NCI-H2081 (cell line): ENCODE measurements around the gene SUN3.

Source experiments
- DNase-seq, 2 experiments: peaks; one replicate each; lab custom pipeline; 2025; lab: John Stamatoyannopoulos, UW

SUN3 gene

DNA sequence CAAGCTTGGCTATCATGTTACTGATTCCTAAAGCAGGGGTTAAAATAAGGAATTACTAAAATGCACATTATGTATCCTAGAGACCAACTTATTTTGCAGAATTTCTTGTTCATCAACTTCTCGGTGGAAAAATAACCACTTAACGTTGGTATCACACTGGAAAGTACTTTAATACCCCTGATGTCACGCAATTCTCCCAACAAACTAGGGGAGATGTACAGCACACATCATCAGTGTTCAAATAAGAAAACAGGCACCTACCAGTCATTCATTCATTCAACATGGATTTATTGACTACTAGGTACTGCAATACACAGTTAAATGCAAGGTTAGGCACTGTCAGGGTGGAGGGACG is 50.1 kb downstream of the SUN3 start:
- no peak for DNase-seq

DNA sequence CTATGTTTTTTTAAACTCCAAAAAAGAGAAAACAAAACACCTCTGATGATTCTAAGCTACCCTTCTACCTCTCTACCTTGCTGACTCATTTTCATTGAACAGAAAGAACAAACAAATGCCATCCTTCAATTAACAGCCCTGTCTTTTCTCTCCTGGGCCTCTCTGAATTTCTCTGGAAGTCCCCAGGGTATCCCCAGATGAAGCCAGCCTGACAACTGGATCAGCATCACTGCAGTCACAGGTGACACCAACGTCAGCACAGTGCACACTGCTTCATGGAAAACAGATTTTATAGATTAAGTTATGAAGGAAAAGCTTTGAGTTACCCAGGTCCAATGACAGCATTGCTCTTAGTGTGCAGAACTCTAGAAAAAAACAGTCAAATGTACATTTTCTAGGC is 55.2 kb downstream of the SUN3 start:
- DNase-seq, result no peak

DNA sequence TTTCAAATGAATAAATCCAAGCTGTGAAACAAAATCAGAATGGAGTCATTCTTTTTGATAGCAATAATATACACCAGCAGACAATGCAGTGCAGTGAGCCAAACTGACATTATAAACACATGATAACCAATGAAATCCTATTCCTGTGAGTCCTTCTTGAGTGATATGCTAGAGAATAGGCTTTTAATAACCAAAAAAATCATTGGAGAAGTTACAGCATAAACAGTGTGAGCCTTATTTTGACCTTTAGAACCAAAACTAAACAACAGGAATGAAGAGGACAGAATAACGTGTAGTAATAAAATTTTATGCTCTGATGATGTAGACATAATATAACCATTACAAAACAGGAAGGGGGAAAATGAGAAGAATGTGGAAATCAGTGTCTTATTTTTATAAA is 58.1 kb downstream of the SUN3 start:
- DNase-seq, result no peak

DNA sequence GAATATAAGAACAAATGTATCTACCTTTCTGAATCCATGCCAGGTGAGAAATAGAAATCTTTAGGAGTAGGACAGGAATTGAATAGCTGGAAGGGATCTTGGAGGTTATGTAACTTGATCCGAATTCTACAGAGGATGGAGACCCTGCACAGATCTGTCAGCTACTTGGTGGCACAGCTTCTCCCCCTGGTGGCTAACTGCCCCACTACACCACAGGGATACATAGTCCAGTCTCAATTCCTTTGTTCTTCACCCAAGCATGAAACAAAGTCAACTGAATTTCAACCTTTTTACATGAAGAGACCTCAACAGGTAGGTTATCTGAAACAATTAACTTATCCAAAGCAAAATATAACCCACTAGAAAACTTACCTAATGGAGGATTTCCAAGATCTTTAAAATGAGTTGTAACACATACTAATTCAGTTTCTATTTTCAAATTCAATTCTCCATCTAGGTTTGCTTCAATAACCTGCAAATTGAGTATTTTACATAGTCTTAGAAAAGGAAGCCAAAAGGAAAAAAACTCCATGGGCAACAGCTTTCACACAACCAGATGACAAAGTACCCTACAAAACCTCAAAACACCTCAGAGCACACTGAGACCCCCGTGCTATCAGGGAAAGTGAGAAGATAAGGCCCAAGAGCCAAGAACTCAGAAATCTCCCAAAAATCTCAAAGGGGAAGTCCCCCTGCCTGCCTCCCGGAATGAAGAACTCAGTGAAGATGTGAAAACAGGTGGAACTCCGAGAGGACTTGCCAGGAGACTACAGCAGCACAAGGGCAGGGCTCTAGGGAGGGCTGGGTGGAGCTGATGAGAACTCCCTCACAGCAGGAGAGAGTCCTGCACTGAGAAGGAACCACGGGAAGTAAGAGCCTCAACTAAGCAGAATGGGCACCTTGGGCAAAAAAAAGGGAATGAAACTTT is 59.8 kb downstream of the SUN3 start:
- peak; percentile 69 for DNase-seq

DNA sequence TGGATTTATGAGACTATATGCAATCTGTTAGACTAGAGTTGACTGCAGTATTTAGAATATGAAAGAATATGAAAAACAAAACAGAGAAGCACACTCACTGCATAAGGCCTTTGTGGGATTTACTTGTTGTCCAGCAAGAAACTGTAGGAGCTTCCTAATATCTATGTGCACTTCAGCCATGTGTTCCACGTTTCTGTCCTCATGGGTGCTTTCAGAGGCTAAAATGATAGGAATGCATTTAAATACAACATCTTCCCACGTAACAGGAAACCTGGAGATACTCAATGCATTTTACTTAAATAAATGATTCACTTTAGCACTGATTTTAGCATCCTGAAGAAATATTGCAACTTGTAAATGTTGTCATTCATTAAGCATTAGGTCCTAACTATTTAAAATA is 61.2 kb downstream of the SUN3 start:
- no peak for DNase-seq

DNA sequence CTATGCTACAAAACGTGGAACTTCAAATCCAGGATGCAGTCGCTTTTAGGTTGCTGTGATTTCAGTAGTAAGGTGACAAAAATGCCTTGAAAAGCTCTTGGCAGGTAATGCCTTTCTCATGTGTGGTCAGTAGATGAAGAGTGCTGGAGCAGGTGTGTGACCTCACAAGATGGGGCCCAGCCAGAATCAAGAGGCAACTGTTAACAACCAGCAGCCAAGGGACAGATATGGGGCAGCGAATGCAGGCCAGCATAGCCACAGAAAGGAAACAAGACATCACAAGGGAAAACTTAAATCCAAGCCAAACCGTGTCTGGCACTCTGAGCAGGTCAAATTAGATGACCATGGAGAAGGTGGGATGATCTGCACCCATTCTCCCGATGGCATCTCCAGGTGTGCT is 61.8 kb downstream of the SUN3 start:
- DNase-seq, result no peak

GRCh38 chr7:47965456-47965855 is 63.5 kb downstream of the SUN3 start:
- no peak for DNase-seq

- DNase-seq, result no peak
Observed at GRCh38 chr7:47962262-47962661, 66.6 kb downstream of the SUN3 start.

DNA sequence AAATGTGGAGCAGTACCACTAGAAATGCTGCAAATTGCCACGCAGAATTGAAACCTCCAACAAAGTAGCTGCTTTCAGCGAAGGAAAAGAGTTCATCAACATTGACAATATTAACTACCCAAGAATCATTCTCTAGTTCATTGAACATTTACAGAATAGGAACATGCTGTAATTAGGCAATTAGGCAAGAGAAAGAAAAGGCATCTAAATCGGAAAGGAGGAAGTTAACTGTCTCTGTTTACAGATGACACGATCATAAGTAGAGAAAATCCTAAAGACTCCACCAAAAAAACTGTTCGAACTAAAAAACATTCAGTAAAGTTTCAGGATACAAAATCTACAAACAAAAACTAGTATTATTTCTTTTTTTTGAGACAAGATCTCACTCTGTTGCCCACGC is 71.8 kb downstream of the SUN3 start:
- DNase-seq, result no peak

DNA sequence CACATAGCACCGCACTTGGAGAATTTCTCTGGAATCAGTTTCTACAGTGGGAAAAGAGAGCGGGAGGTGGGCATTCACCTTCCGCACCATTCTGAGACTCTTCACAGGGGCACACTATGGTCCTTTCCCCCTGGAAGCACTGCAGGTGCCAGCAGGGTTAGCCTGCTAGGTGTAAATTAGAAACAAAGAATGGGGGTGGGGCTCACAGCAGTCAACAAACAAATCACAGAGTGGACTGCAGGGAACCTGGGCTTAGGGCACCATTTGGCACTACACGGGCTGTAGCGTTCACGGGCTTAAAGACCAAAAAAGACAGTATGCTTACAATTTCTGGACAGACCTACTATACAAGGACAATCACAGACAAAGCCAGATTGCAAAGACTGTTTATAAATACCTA is 72.7 kb downstream of the SUN3 start:
- DNase-seq, result peak in 1 of 2 experiments; percentile 28

- no peak for DNase-seq
Observed at GRCh38 chr7:47954231-47954911, 74.5 kb downstream of the SUN3 start.

DNA sequence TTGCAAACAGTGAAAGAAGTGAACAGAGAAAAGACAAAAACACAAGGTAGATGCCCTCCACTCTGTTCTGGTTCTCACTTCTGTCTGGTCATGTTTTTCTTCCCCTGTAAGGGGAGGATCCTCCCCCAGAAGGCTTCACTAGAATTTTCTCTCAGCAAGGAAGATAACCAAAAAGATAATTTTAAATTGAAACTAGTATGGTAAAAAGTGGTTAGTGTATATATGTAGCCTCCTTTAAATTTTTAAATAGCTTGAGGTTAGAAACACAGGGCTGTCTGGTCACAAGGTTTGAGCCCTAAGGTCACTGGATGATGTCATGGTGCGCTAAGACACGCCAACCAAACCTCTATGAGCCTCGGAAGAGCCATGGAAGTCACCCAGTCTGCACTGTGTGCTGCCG is 75.1 kb downstream of the SUN3 start:
- no peak for DNase-seq

- no peak for DNase-seq
Observed at GRCh38 chr7:47952224-47952623, 76.7 kb downstream of the SUN3 start.

DNA sequence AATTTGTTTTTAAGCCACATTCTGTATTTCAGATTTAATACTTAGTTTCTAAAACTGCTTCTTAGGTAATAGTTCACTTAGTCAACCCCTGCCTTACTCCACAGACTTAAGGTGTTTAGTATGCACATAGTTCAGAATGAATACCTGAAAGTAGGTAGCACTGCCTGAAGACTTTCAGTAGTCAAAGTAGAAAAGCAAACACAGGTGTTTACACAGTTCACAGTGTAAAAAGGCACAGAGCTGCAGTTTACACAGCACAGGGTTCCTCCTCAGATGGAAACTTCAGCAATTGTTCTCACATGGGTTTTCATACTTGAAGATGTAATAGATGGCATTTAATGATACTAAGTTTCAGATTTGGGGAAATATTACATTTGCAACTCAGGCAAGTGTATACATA is 77.5 kb downstream of the SUN3 start:
- no peak for DNase-seq

- DNase-seq, result no peak
Observed at GRCh38 chr7:47950714-47951113, 78.2 kb downstream of the SUN3 start.

DNA sequence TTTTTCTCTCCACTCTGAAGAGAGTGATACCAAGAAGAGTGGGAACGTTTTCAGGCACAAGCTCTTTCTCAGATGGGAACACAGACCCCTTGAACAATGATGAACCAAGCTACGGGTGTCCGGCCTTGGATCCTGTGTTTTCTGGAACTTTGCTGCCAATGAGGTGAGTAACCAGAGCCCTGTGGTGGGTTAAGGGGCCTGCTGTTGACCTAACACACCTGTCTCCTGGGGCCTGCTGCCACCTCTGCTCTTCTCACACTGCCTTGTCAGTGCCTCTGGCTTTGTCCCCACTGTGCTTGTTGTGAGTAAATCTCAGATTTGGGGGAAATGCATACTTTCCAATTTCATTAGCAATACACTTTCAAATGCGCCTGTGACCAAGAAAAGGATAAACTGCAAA is 79.2 kb downstream of the SUN3 start:
- no peak for DNase-seq

GRCh38 chr7:47948141-47948790 is 80.6 kb downstream of the SUN3 start, which contains the start of gene PKD1L1:
Gene PKD1L1 (minus strand): TSS chr7:47948466. CDS start chr7:47948440, 26 bp downstream.
- DNase-seq, result no peak

GRCh38 chr7:47947355-47947749 is 81.6 kb downstream of the SUN3 start:
- no peak for DNase-seq

- no peak for DNase-seq
Observed at GRCh38 chr7:47946581-47947354, 82.1 kb downstream of the SUN3 start.

GRCh38 chr7:47945261-47946015 is 83.5 kb downstream of the SUN3 start:
- DNase-seq, result peak; percentile 52 to 69

GRCh38 chr7:47944536-47945260 is 84.2 kb downstream of the SUN3 start:
- no peak for DNase-seq
